HL-60 (cell line): ENCODE data around the gene NEB.
"Not testable (repeated sequence)": the region's sequence is repeated elsewhere in the genome, so short reads cannot be mapped to it uniquely, and the experiment has no call there.

ENCODE experiments used
- DNase-seq, 2 experiments: peaks; one replicate each; pipeline ENCODE4 v3.0.0-alpha.2; 2010 to 2020; ENCODE audit warnings: low read depth in 1 of 2, low spot score in 1 of 2
- H3K27ac ChIP-seq: fragments of 250-450 bp; sonication (Bioruptor Pico); replicated peaks from 2 replicates; pipeline ENCODE4 v1.5.1; 2020; ENCODE audit warnings: mild to moderate bottlenecking, moderate library complexity
- H3K27me3 ChIP-seq: fragments of 250-450 bp; sonication (Bioruptor Pico); 2 replicates; pipeline ENCODE4 v1.5.1; 2021; ENCODE audit warnings: mild to moderate bottlenecking, moderate library complexity; ENCODE audit not compliant: insufficient read depth, poor library complexity, severe bottlenecking
- H3K4me3 ChIP-seq: replicated peaks from 2 replicates; pipeline ENCODE4 v1.5.1; 2011; ENCODE audit warnings: mild to moderate bottlenecking, control low read depth, low read length; ENCODE audit not compliant: insufficient read depth
- GABPA ChIP-seq: IDR thresholded peaks from 2 replicates; pipeline ENCODE4 v1.6.1; 2012; ENCODE audit warnings: low read depth
- POLR2AphosphoS5 ChIP-seq: IDR thresholded peaks from 2 replicates; pipeline ENCODE4 v1.6.1; 2012; ENCODE audit warnings: low read depth
- REST ChIP-seq: IDR thresholded peaks from 2 replicates; pipeline ENCODE4 v1.6.1; 2012; ENCODE audit warnings: low read depth; ENCODE audit not compliant: insufficient replicate concordance
- SPI1 ChIP-seq: IDR thresholded peaks from 2 replicates; pipeline ENCODE4 v1.6.1; 2012; ENCODE audit warnings: low read depth, mild to moderate bottlenecking, borderline replicate concordance
- TF ChIP-seq, protein P1 (sequence below): IDR thresholded peaks from one replicate; pipeline ENCODE4 v1.5.1; 2011; ENCODE audit warnings: low read length, control low read depth, inconsistent platforms; ENCODE audit not compliant: insufficient read depth

NEB gene

GRCh38 chr2:151644580-151644979 lies 89.7 kb downstream of the NEB start:
- no peak overlapping the region for H3K4me3 ChIP-seq

GRCh38 chr2:151641895-151642294 lies 92.4 kb downstream of the NEB start:
- not testable (repeated sequence) for DNase-seq, H3K27me3 ChIP-seq, H3K27ac ChIP-seq, H3K4me3 ChIP-seq

More at GRCh38 chr2:151644580-151644979, 89.7 kb downstream of the NEB start:
- TF ChIP-seq, protein P1, sequence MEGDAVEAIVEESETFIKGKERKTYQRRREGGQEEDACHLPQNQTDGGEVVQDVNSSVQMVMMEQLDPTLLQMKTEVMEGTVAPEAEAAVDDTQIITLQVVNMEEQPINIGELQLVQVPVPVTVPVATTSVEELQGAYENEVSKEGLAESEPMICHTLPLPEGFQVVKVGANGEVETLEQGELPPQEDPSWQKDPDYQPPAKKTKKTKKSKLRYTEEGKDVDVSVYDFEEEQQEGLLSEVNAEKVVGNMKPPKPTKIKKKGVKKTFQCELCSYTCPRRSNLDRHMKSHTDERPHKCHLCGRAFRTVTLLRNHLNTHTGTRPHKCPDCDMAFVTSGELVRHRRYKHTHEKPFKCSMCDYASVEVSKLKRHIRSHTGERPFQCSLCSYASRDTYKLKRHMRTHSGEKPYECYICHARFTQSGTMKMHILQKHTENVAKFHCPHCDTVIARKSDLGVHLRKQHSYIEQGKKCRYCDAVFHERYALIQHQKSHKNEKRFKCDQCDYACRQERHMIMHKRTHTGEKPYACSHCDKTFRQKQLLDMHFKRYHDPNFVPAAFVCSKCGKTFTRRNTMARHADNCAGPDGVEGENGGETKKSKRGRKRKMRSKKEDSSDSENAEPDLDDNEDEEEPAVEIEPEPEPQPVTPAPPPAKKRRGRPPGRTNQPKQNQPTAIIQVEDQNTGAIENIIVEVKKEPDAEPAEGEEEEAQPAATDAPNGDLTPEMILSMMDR: no peak
- TF ChIP-seq SPI1 (no peak), REST (no peak), POLR2AphosphoS5 (no peak), GABPA (no peak)
- DNase-seq: no peak
- H3K27ac ChIP-seq: no peak overlapping the region
- no peaks in the 10 kb centered on the region for H3K27me3 ChIP-seq

DNA sequence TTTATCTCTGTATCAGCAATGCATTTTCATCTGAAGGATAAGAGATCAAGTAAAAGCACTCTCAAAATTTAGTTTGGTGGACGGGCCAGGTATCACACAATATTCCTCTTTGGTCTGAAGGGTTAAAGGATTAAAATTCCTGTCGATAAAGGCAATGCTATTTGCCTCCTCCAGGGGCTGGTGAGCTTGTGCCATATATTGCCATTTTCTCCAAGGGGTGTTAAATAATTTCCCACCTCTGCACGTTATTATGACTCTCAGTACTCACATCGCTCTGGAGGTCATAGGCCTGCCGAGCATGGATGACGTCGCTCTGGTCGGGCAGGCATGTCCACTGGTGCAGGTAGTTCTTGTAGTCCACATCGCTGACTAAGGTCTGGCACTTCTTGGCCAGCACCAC lies 94.2 kb downstream of the NEB start:
- Histone ChIP-seq H3K4me3 (no peak overlapping the region), H3K27ac (no peak overlapping the region), H3K27me3 (no peaks in the 10 kb centered on the region)
- DNase-seq: no peak
- no peak for TF ChIP-seq POLR2AphosphoS5
- TF ChIP-seq, protein P1: no peak
- no peak for TF ChIP-seq SPI1
- TF ChIP-seq GABPA: no peak
- no peak for TF ChIP-seq REST

- no peak for DNase-seq
- TF ChIP-seq POLR2AphosphoS5 (no peak), REST (no peak), GABPA (no peak), SPI1 (no peak)
- TF ChIP-seq, protein P1: no peak
- Histone ChIP-seq H3K4me3 (no peak overlapping the region), H3K27me3 (no peaks in the 10 kb centered on the region), H3K27ac (peak overlapping the region; percentile 85; the same call in 1 of the 2 replicates)
Observed at GRCh38 chr2:151638990-151639389, 95.3 kb downstream of the NEB start.
